AG08396 (cell line): ENCODE measurements around the gene HUWE1.
"Not testable (repeated sequence)": the region's sequence is repeated elsewhere in the genome, so short reads cannot be mapped to it uniquely, and the experiment has no call there.

Experiments
- DNase-seq: peaks from one replicate; pipeline ENCODE4 v3.0.0; 2012; ENCODE audit warnings: low spot score, mixed read lengths

The HUWE1 gene

DNA sequence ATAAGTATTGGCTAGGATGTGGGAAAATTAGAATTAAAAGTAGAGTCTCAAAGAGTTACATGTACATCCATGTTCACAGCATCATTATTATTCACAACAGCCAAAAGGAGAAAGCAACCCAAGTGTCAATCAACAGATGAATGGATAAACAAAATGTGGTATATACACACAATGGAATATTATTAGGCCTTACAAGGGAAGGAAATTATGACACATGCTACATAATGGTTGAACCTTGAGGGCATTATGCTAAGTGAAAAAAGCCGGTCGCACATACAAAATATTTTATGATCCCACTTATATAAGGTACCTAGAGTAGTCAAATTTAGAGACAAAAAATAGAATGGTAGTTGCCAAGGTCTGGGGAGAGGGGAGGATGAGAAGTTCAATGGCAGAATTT, 80.1 kb downstream of the HUWE1 start:
- no peak for DNase-seq

DNA sequence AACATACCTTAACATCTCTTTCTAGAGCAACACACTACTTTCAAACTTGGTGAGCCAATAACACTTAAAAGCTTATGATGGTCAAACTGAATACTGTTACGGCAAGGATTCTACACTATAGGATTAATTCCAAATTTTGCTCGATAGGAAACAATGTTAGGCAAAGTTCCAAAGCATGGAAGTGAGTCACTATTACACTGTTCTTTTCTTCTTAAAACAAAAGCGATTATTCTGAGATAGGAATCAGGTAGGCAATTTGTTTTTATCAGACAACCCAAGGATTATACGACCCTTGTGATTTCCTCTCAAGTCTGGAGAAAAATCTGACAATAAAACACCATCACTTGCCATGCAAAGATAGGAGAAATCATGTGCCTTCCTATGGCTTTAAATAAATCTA, 81.5 kb downstream of the HUWE1 start:
- no peak for DNase-seq

DNA sequence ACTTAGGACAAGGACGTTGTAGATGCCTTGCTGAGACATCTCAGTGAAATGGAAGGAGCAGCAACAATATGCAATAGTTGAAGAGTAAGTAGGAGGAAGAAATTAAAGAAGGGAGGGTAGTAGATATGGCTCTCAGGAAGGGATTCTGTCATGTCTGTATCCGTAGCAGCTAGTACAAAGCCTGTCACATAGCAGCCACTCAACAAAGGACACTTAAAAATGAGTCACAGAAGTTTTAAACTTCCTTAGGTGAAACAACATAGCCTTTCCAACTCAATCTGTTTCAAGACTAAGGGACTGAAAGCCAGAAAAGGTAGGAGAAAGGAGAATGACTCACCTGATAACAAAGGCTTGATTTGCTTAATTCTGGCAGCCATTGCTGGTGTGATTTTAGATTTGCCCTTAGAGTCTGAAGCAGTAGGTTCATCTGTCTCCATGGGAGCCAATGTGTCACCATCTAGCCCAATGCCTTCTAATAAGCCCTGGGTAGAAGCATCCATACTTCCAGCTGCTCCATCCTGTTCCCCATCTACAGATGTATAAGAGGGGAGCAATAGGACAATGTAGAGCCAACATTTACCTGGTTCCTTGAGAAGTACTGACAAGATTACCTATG, 86.6 kb downstream of the HUWE1 start:
- no peak for DNase-seq

DNA sequence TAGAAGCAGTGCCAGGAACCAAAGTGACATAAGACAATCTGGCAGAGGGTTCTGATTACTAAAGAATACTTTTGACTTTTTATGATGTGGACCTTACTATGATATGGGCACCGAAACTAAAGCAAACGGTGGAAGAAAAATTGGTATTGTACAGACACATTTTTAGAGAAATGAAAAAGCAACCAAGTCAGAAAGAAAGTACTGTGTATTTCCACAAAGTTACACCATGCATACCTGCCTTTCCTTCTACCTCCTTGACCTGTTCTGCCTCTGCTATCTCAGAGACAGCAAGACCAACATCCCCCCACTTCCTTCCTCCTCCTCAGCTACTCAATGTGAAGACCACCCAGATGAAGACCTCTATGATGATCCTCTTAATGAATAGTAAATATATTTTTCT, 88.3 kb downstream of the HUWE1 start:
- DNase-seq: no peak

DNA sequence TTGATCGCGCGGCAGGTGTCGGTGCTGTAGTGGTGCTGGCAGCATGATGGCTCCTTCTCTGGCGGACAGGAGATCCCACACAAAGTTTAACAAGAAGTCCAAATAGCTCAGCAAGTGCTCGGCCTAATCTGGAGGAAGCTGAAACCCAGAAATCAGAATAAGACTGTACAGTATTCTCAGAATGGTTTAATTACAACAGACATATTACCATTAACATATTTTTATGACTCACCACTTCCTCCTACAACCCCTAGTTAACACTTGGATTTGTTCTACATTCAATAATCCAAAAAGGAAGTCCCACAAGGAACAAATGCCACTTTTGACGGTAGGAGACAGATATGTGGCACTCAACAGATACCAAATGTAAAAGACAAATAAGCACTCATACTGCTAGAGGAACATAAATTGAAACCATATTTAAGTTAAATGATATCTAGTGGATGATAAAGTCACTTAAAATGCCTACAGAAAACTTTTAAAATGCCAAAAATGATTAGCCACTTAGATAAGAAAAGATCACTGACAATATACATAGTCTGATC, 91.2 kb downstream of the HUWE1 start:
- DNase-seq: no peak

DNA sequence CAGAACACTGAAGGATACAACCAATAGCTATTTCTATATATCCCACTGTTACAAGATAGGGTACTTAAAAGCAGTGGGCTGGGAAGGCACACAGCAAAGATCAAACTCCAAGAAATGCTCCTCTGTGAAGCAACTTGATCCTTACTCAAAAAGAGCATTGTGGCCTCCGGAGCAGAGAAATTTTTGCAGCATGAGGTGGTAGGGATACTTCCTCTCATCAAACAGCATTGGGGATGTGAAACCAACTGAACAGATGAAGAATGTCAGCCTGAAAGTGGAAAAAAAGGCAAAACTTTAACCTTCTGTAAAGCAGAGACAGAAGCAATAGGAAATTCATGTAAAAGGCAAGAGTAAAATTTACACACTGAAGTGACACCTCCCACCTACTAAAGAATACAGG, 92.2 kb downstream of the HUWE1 start:
- peak; percentile 19 for DNase-seq

DNA sequence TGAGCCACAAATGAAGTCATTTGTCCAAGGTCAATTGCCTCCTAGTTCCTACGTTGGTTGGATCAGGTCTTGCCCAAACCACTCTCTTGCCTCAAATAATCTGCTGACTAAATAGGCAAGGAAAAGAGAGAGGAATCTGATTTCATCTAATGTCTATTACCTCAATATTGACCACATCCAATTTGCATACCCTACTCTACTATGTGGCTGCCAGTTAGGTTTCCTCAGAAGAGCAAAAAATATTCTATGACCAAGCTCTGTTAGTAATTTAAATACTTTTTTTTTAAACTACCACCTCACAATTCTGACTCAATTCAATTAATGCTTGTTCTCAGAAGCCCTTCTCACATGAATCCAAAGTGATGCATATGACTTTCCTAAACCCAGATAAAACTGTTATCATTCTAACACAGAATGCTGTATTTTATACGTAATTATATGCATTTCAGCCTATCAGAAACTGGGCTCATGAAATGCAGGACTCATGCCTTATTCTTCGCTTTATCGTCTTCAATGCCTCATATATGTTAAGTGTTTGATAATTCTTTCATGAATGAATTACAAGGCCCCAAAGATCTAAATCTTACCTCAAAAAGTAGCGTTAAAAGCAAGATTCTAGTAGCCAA, 98.6 kb downstream of the HUWE1 start:
- no peak for DNase-seq

DNA sequence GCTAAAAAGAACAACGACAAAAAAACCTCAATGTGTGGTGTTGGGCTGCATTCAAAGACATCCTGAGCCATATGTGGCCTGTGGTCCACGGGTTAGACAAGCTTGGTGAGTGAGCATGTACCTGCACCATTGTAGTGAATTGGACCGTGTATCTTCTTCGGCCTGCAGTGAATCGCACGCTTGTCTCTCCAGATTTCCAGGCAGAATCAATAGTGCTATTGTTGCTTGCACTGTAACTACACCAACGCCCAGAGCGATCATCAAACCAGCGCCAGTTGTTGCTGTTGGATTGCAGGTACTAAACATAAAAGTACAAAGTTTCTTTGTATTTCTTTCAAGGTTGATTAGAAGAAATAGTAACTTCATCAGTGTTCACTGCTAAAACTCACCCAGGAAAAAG, 101.6 kb downstream of the HUWE1 start:
- no peak for DNase-seq

DNA sequence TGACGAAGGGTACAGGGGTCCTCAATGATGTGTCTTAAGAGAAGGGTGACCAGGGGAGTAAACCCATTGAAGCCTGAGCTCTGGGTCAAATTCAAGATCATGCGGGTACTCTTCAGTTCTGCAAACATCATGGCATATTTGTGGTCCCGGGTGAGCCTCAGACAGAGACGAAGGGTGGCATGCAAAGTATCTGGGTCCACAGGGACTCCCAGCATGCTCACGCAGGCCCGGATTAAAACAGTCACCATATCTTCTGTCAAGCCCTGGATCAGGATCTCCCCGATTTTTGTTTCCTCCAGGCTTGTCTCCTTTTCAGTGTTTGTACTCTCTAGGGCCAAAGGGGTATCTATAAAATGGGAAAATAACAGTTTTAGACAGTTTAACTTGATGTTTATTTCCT, 102.9 kb downstream of the HUWE1 start:
- DNase-seq: no peak

DNA sequence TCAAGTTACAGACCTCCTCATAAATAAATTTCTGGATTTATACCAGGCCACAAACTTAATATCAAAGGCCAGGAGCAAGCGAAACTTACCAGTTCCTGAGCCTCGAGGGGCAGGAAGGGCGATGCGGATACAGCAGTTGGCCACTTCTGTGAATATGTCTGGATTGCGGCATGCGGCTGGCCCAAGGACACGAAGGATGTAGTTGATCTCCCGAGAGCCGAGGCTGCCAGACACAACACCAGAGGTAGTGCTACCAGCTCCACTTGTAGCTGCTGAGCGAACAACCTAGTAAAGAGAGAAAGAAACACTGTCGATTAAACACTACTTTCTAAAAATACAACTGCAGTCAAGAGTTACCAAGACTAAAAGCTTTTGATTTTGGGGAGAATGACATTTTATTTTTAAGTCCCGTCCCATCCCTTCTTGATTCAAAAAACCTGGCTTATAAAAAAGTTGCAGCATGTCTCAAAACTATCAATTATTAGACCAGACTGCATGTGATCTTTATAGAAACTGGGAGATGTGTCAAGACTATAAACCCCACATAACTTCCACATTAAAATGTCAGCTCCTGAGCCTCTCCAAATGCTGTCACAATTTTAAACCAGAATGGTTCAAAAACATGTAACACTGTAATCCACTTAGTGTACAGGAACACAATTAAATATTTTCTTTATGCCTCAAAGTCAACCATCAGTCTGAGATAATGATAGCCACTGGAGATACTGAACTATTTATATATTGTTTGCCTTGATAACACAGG, 105.6 kb downstream of the HUWE1 start:
- DNase-seq: no peak

DNA sequence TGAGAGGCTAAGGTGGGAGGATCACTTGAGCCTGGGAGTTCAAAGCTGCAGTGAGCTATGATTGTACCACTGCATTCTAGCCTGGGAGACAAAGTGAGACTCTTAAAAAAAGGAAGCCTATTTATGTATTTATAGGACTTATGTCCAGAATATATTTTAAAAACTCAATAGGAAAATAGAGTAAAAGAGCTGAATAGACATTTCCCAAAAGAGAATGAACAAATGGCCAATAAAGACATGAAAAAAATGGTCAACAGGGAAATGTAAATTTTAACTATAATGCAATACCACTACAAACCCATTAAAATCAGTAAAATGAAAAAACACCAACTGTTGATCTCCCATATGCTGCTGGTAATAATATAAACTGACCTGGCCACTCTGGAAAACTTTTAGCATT, 115.0 kb downstream of the HUWE1 start:
- DNase-seq: no peak

DNA sequence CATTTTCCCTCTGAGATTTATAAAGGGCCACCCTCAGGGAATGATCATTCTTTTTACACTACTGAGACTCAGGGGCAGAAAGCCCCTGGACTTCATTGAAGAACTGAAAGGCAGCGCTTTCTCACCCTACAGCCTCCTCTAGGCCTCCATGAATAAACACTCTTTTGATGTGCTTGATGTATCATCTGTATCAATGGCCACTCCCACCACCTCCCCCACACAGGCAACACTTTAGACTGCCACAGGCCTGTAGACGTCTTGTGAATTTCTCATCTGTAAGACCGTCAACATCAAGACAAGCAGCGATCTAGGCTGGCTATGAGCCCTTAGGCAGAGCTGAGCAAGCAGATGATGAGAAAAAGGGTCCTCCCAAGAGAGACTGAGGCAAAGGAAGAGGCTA, 123.2 kb downstream of the HUWE1 start:
- no peak for DNase-seq

DNA sequence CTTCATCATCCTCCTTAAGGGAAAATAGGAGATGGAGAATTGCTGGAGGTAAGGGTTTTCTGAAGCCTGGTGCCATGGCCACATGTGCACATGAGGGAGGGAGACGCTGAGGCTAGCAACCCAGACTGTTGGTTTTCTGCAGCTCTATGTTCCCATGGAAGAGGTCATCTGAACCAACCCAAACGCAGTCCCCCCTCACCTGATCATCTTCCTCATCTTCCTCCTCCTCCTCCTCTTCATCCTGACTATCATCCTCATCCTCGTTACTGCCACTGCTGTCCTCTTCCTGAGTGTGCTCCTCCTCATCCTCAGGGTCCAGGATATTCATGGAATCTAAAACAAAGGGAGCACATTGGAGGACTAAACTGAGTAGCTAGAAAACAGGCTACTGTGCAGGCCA, 124.6 kb downstream of the HUWE1 start:
- no peak for DNase-seq

DNA sequence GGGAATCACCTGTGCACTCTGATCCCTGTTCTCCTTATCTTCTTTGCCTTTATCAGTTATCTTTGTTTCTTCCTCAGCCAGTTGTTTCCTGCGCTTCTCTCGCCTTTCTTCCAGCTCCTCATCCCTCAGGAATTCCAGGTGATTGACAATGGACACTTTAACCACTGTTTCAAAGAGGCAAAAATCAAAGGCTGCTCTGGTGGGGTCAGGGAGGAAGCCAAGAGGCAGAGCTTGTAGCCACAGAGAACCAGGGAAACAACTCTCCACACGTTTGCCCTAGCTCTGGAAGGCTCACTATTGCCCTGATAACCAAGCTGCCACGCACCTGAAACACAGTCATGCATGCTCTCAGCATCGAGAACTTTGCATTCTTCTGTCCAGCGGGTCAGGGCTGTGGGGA, 127.9 kb downstream of the HUWE1 start:
- DNase-seq: no peak

DNA sequence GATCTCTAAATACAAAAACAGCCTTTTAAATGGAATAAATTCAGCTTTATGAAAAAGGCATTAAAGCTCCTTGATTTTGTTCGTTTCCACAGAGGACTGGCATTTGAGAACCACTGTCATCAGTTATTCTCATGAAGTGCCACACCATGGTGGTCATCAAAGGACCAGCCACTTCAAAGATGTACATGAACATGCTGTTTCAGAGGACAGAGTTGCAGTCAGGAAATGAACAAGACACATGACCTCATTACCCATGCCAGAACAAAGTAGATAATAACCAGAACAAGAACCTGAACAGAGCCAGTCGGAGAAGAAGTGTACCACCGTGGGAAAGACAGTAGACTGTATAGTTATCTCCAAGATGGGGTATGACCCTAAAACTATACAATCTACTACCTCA, 129.7 kb downstream of the HUWE1 start:
- no peak for DNase-seq

DNA sequence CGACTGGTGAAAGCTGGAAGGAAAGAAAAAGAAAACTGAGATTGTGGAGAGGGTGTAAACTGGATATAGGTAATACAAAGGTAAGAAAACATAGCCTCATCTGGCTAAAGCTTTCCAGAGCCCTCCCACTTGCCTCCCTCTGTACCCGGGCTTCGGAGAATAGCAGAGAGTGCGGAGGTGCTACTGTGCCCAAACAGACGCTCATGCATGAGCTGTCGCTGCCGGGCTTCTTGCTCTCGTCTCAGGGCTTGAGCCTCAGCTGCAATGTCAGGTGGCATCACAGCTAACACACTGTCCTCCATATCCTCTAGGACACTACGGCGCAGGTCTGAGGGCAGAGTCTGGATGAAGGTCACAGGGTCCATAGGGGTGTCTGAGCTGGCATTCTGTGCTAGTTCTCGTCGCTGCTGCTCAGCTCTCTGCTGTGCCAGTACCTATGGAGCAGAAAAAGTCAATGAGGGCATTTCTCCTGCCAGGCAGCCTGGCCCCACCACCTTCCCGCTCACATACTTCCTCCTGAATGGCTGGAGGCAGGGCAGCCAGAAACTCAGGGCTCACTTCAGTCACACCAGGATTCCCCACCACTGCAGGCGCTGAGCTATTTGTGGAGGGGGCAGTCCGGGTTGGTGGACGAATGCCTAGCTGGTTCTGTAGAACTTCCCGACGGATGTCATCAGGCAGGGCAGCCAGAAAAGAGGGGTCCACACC, 135.6 kb downstream of the HUWE1 start:
- DNase-seq: no peak

DNA sequence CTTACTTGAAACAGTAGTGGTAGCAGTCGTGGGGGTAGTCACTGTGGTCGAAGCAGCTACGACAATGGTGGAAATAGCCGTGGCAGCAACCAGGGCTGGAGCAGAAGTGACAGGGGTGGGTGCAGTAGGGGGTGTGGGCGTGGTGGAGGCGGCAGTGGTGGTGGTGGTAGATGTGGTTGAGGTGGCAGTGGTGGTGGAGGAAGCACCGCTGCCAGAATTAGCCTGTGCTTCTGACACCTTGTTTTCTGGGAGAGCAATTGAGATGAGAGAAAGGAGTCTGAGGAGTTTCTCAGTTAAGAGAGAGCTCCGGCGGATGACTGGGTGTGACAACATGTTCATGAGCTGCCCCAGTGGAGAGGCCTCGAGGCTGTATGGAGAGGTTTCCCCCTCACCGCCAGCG, 138.9 kb downstream of the HUWE1 start:
- no peak for DNase-seq

DNA sequence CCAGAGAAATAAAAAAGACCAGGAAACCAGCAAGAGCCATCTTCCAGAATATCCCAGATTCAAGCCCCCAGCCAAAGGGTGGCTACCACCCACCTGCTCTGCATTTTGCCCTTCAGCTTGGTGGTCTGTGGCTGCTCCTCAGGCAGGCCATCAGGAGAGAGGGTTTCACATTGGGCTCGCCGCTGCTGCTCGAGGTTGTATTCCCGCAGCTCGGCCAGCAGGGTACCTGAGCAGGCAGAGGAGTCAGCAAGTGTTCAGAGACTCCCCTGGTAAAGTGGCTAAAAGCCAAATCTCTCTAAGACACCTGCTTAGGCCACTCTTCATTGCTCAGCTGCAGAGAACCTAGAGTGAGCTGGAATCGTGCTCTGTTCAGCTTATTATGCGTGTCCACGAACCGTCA, 141.6 kb downstream of the HUWE1 start:
- no peak for DNase-seq

DNA sequence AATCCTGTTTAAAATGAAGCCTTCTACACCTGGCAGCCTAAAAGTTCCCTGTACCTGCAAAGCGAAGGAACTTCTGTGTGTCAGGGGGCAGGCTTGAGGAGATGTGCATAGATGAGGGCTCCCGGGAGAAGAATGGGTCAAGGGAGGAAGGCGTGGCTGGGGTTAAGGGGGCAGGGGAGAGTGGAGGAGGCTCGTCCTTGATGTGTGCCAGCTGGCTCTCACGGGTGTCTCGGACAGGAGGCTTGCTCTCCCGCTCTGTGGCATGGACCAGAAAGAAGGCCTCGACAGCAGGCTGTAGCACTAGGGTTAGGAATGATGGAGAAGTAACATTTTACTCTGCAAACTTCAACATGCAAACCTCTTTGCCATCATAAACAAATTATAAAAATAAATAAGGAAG, 147.7 kb downstream of the HUWE1 start:
- no peak for DNase-seq

DNA sequence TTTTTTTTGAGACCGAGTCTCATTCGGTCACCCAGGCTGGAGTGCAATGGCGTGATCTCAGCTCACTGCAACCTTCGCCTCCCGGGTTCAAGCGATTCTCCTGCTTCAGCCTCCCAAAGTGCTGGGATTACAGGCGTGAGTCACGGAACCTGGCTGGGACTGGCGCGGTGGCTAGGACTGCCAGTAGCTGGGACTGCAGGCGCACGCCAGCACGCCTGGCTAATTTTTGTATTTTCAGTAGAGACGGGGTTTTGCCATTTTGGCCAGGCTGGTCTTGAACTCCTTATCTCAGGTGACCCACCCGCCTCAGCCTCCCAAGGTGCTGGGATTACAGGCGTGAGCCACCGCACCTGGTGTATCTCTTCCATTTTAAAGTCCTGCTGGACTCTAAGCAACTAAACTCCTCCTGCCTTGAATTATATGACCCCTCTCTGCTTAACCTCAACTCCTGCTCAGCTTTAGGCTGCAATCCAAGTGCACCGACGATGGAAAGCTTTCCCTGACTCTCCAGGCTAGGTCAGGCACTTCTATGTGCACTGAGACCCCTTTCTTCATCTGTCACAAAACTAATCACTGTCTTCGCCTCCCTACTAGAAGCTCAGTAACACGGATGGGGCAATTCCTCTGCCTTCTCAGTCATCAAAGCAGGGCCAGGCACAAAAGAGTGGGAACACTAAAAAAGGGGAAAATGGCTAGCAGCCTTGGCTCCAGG, 155.1 kb downstream of the HUWE1 start:
- DNase-seq: not testable (repeated sequence)

DNA sequence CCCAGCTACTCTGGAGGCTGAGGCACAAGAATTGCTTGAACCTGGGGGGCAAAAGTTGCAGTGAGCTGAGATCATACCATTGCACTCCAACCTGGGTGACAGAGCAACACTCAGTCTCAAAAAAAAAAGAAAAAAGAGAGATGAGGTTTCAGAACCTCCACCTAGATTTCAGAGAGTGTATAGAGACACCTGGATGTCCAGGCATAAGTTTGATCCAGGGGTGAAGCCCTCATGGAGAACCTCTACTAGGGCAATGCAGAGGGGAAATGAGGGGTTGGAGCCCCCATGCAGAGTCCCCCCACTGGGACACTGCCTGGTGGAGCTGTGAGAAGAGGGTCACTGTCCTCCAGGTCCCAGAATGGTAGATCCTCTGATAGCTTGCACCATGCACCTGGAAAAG, 159.5 kb downstream of the HUWE1 start:
- no peak for DNase-seq

DNA sequence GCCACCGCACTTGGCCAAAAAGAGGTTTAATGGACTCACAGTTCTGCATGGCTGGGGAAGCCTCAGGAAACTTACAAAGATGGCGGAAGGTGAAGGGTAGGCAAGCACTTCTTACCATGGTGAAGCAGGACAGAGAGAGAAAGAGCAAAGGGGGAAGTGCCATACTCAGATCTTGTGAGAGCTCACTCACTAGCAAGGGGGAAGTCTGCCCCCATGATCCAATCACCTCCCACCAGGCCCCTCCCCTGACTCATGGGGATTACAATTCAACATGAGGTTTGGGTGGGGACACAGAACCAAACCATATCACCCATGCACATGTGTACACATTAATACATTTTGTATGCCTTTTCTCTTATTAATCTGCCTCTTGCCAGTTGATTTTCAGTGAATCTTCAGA, 175.2 kb downstream of the HUWE1 start:
- no peak for DNase-seq
